AG09309 (cell line): ENCODE data around the gene TUBGCP2.

Experiments
- DNase-seq: peaks from one replicate; pipeline ENCODE4 v3.0.0-alpha.2; 2010; ENCODE audit warnings: low read depth
- H3K4me3 ChIP-seq: 2 replicates; pipeline ENCODE4 v1.5.1; 2011; ENCODE audit warnings: mild to moderate bottlenecking, low read depth, low read length, moderate library complexity; ENCODE audit not compliant: control insufficient read depth
- TF ChIP-seq, protein P1 (sequence below): IDR thresholded peaks from 2 replicates; pipeline ENCODE4 v1.5.1; 2011; ENCODE audit warnings: mild to moderate bottlenecking, low read depth, low read length, inconsistent platforms; ENCODE audit not compliant: insufficient read depth, control insufficient read depth; ENCODE audit errors: missing control alignments

Gene TUBGCP2, protein sequence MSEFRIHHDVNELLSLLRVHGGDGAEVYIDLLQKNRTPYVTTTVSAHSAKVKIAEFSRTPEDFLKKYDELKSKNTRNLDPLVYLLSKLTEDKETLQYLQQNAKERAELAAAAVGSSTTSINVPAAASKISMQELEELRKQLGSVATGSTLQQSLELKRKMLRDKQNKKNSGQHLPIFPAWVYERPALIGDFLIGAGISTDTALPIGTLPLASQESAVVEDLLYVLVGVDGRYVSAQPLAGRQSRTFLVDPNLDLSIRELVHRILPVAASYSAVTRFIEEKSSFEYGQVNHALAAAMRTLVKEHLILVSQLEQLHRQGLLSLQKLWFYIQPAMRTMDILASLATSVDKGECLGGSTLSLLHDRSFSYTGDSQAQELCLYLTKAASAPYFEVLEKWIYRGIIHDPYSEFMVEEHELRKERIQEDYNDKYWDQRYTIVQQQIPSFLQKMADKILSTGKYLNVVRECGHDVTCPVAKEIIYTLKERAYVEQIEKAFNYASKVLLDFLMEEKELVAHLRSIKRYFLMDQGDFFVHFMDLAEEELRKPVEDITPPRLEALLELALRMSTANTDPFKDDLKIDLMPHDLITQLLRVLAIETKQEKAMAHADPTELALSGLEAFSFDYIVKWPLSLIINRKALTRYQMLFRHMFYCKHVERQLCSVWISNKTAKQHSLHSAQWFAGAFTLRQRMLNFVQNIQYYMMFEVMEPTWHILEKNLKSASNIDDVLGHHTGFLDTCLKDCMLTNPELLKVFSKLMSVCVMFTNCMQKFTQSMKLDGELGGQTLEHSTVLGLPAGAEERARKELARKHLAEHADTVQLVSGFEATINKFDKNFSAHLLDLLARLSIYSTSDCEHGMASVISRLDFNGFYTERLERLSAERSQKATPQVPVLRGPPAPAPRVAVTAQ

GRCh38 chr10:133308421-133309099 lies at the start of gene TUBGCP2, which contains the start of gene ZNF511:
Gene TUBGCP2, minus strand, starts transcription at chr10:133308872. Its CDS starts 5,931 bp downstream, at chr10:133302941.
Gene ZNF511, plus strand, starts transcription at chr10:133308914. Its CDS starts 30 bp downstream, at chr10:133308944.
- peak within 1 kb of the TSS; percentile 89 for H3K4me3 ChIP-seq
- peak; percentile 27 for DNase-seq
- TF ChIP-seq, protein P1, sequence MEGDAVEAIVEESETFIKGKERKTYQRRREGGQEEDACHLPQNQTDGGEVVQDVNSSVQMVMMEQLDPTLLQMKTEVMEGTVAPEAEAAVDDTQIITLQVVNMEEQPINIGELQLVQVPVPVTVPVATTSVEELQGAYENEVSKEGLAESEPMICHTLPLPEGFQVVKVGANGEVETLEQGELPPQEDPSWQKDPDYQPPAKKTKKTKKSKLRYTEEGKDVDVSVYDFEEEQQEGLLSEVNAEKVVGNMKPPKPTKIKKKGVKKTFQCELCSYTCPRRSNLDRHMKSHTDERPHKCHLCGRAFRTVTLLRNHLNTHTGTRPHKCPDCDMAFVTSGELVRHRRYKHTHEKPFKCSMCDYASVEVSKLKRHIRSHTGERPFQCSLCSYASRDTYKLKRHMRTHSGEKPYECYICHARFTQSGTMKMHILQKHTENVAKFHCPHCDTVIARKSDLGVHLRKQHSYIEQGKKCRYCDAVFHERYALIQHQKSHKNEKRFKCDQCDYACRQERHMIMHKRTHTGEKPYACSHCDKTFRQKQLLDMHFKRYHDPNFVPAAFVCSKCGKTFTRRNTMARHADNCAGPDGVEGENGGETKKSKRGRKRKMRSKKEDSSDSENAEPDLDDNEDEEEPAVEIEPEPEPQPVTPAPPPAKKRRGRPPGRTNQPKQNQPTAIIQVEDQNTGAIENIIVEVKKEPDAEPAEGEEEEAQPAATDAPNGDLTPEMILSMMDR: no peak

DNA sequence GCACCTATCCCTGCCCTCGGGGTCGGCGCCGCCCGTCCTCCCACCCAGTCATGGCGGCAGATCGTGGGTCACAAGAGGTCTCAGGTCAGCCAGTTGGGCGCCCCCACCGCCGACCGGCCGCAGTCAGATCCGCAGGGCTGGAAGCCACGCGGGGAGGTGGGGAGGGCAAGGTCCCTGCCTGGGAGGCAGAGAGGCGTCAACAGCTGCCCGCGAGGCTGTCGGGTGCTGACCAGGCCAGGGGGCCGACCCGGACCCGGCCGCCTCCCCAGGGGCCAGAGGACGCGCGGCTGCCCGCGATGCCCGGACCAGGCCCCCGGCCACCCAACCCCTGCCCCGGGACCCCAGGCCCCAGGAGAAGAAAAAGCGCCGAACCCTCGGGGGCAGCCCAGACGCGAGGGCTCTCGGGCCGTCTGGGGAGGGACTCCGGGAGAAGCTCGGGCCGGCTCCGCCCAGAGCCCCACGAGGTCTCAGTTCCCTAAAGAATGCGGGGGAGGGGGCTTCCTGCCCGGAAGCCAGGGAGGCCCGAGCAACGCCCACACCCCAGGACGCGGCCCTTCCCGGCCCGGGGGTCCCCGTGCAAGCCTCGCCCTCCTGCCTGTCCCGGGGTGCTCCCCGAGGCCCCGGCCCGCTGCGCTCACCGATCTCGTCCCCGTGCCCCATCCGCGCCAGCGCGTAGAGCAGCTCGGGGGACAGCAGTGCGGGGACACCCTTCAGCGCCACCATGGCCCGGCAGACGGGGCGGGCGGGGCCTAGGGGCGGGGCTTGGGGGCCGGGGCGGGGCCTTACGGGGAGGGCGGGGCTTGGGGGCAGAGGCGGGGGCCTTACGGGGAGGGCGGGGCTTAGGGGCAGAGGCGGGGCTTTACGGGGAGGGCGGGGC lies 48.9 kb upstream of the TUBGCP2 start, which contains the start of gene FUOM:
Gene FUOM (minus strand): TSS at position 735 of the 877 bp plus-strand sequence. CDS start 12 bp downstream, at position 723.
- TF ChIP-seq, protein P1: no peak
- H3K4me3 ChIP-seq: peak within 1 kb of the TSS; percentile 35
- no peak for DNase-seq

- peak overlapping the region; percentile 35 for H3K4me3 ChIP-seq
- TF ChIP-seq, protein P1: no peak
- DNase-seq: no peak
Observed at GRCh38 chr10:133356549-133357284, 48.0 kb upstream of the TUBGCP2 start.

DNA sequence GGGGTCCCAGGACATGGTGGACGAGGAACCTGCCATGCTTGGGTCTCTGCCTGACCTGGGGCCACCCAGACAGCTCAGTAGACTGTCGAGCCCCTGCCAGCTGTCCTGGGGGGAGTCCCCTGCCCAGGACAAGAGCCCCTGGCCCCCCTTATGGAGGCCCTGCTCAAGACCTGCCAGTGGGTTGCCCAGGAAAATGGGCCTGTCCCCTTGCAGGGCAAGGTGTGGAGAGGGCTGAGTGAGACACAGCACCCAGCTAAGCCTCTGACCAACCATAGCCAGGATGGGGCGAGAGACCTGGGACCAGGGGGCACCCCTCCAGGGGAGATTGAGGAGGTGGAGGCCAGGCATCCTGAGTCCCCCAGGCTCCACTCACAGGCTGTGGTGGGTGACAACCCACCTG lies 47.3 kb upstream of the TUBGCP2 start:
- DNase-seq: no peak
- H3K4me3 ChIP-seq: no peak overlapping the region
- TF ChIP-seq, protein P1: no peak

DNA sequence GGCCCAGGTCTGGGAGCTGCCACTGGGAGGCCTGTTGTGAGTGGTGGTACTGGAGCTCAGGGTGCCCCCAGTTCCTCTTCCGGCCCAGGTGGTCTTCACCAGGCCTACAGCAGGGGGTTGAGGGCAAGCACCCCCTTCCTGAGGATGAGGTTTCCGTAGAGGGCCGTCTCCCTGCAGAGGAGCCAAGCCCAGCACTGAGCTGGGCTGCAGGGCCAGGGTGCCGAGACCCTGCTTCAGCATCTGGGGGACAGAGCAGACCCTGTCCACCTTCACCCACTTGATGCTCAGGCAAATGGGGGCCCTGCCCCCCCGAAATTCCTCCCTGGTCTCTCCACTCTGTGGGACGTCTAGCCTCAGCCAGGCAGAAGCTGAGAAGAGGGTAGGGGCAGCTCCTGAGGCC lies 46.6 kb upstream of the TUBGCP2 start:
- DNase-seq: no peak
- TF ChIP-seq, protein P1: no peak
- H3K4me3 ChIP-seq: no peak overlapping the region
